ENCODE data around the gene STIM1. TPM values are rescaled to one million over a fixed set of nuclear protein-coding genes. Genes with fewer than 3 reads are reported as not detected.

STIM1 gene
- total RNA-seq, 1 donor from 2014 or later, result 9.6 TPM

GRCh38 chr11:3865388-3866193 is 10.1 kb downstream of the STIM1 start:
- peaks cover 3% of the 10 kb centered on the region for H3K27me3 Mint-ChIP-seq (ENCODE audit: unreplicated experiment)

GRCh38 chr11:3866206-3866605 is 10.7 kb downstream of the STIM1 start:
- no peak overlapping the region for H3K27ac Mint-ChIP-seq (ENCODE audit: unreplicated experiment)
- no peaks in the 10 kb centered on the region for H3K4me1 Mint-ChIP-seq (ENCODE audit: low read depth, unreplicated experiment)
- H3K36me3 Mint-ChIP-seq (ENCODE audit: unreplicated experiment), result no peaks in the 10 kb centered on the region
- DNase-seq, result no peak
- no peak for TF ChIP-seq CTCF (IDR thresholded peaks at IDR 0.05; ENCODE audit: partially characterized antibody, unreplicated experiment)
- H3K4me3 Mint-ChIP-seq (ENCODE audit: unreplicated experiment), result no peak overlapping the region
- H3K9me3 Mint-ChIP-seq (ENCODE audit: unreplicated experiment), result no peaks in the 10 kb centered on the region
- peaks cover 3% of the 10 kb centered on the region for H3K27me3 Mint-ChIP-seq (ENCODE audit: unreplicated experiment)

More at GRCh38 chr11:3865388-3866193, 10.1 kb downstream of the STIM1 start:
- no peak for DNase-seq
- Mint-ChIP-seq H3K36me3 (ENCODE audit: unreplicated experiment) (no peaks in the 10 kb centered on the region), H3K27ac (ENCODE audit: unreplicated experiment) (no peak overlapping the region), H3K4me3 (ENCODE audit: unreplicated experiment) (no peak overlapping the region), H3K4me1 (ENCODE audit: low read depth, unreplicated experiment) (no peaks in the 10 kb centered on the region), H3K9me3 (ENCODE audit: unreplicated experiment) (no peaks in the 10 kb centered on the region)
- TF ChIP-seq CTCF (IDR thresholded peaks at IDR 0.05; ENCODE audit: partially characterized antibody, unreplicated experiment), result no peak

- Mint-ChIP-seq H3K4me1 (ENCODE audit: low read depth, unreplicated experiment) (no peaks in the 10 kb centered on the region), H3K36me3 (ENCODE audit: unreplicated experiment) (no peaks in the 10 kb centered on the region), H3K9me3 (ENCODE audit: unreplicated experiment) (no peaks in the 10 kb centered on the region), H3K27me3 (ENCODE audit: unreplicated experiment) (peaks cover 3% of the 10 kb centered on the region), H3K4me3 (ENCODE audit: unreplicated experiment) (no peak overlapping the region), H3K27ac (ENCODE audit: unreplicated experiment) (no peak overlapping the region)
- DNase-seq, result no peak
- TF ChIP-seq CTCF (IDR thresholded peaks at IDR 0.05; ENCODE audit: partially characterized antibody, unreplicated experiment), result no peak
These were observed 11.4 kb downstream of the STIM1 start for GRCh38 chr11:3866836-3867208.

- no peak overlapping the region for H3K4me3 Mint-ChIP-seq (ENCODE audit: unreplicated experiment)
- no peaks in the 10 kb centered on the region for H3K36me3 Mint-ChIP-seq (ENCODE audit: unreplicated experiment)
- no peak overlapping the region for H3K27ac Mint-ChIP-seq (ENCODE audit: unreplicated experiment)
These were observed 12.0 kb downstream of the STIM1 start for GRCh38 chr11:3867209-3868091.

More at GRCh38 chr11:3867209-3868091, 12.0 kb downstream of the STIM1 start:
- no peak for TF ChIP-seq CTCF (IDR thresholded peaks at IDR 0.05; ENCODE audit: partially characterized antibody, unreplicated experiment)
- Mint-ChIP-seq H3K9me3 (ENCODE audit: unreplicated experiment) (no peaks in the 10 kb centered on the region), H3K27me3 (ENCODE audit: unreplicated experiment) (peaks cover 3% of the 10 kb centered on the region), H3K4me1 (ENCODE audit: low read depth, unreplicated experiment) (no peaks in the 10 kb centered on the region)
- no peak for DNase-seq
